Caco-2 (cell line): Measurements from ENCODE around the gene SCARB2. TPM values are rescaled to one million over a fixed set of nuclear protein-coding genes. Genes with fewer than 3 reads are reported as not detected.

Source experiments
- BruUV-seq: library from RNA; stranded (reverse); fragments of 400-500 nt; replicated peaks from 2 replicates; lab custom pipeline; 2021; lab: Mats Ljungman, UMichigan
- CTCF ChIA-PET: fragments of 300-600 bp; sonication (Branson Sonifier 250); formaldehyde crosslinking; loops from one replicate; lab custom pipeline; 2022; ENCODE audit warnings: antibody characterized with exemption; lab: Charles Lee
- POLR2A ChIA-PET: fragments of 300-600 bp; sonication (Branson Sonifier 250); formaldehyde crosslinking; loops from one replicate; lab custom pipeline; 2022; ENCODE audit warnings: antibody characterized with exemption; lab: Charles Lee
- DNase-seq, 2 experiments: peaks; one replicate each; pipeline versions ENCODE4 v3.0.0 to v3.0.0-alpha.2; 2020 to 2022
- H3K27me3 ChIP-seq: replicated peaks from 2 replicates; pipeline ENCODE4 v1.6.0; 2011; ENCODE audit warnings: low read length; ENCODE audit not compliant: control insufficient read depth, insufficient read depth
- H3K36me3 ChIP-seq: 2 replicates; pipeline ENCODE4 v1.5.1; 2011; ENCODE audit warnings: low read length; ENCODE audit not compliant: control insufficient read depth, insufficient read depth
- H3K4me1 ChIP-seq: fragments of 250-450 bp; sonication (Bioruptor Pico); 2 replicates; pipeline ENCODE4 v1.5.1; 2020; ENCODE audit warnings: mild to moderate bottlenecking
- H3K4me3 ChIP-seq: 2 replicates; pipeline ENCODE4 v1.5.1; 2011; ENCODE audit warnings: low read depth, mild to moderate bottlenecking, control low read depth, low read length
- H3K9me3 ChIP-seq: fragments of 250-450 bp; sonication (Bioruptor Pico); 2 replicates; pipeline ENCODE4 v1.5.1; 2020; ENCODE audit warnings: mild to moderate bottlenecking, moderate library complexity
- H3K27ac Mint-ChIP-seq: one replicate; pipeline ENCODE4 v1.8.0; 2022; ENCODE audit warnings: mixed read lengths; ENCODE audit not compliant: unreplicated experiment
- H3K27me3 Mint-ChIP-seq: one replicate; pipeline ENCODE4 v1.8.0; 2022; ENCODE audit warnings: mixed read lengths; ENCODE audit not compliant: insufficient read depth, unreplicated experiment
- H3K36me3 Mint-ChIP-seq: one replicate; pipeline ENCODE4 v1.8.0; 2022; ENCODE audit warnings: mild to moderate bottlenecking, mixed read lengths; ENCODE audit not compliant: insufficient read depth, unreplicated experiment
- H3K4me1 Mint-ChIP-seq: one replicate; pipeline ENCODE4 v1.8.0; 2022; ENCODE audit warnings: low read depth, mixed read lengths; ENCODE audit not compliant: unreplicated experiment
- H3K4me3 Mint-ChIP-seq: one replicate; pipeline ENCODE4 v1.8.0; 2022; ENCODE audit warnings: mild to moderate bottlenecking, moderate library complexity, mixed read lengths; ENCODE audit not compliant: unreplicated experiment
- H3K9me3 Mint-ChIP-seq: one replicate; pipeline ENCODE4 v1.8.0; 2022; ENCODE audit warnings: mixed read lengths; ENCODE audit not compliant: unreplicated experiment
- CTCF ChIP-seq, 2 experiments: fragments of 200-600 bp in 1 of 2; IDR thresholded peaks; 1 replicate in 1 of 2; 2 replicates in 1 of 2; pipeline versions ENCODE4 v1.5.1 to v1.8.0; 2011 to 2022; ENCODE audit warnings: antibody characterized with exemption in 1 of 2, control low read depth in 1 of 2, inconsistent platforms in 1 of 2, low read depth in 1 of 2, low read length in 1 of 2, mild to moderate bottlenecking in 1 of 2, moderate library complexity in 1 of 2; ENCODE audit not compliant: insufficient read depth in 1 of 2, severe bottlenecking in 1 of 2, unreplicated experiment in 1 of 2
- intact Hi-C: fragments of 100-400 bp; cut with micrococcal nuclease; formaldehyde crosslinking; loops from one replicate; pipeline ENCODE4 v1.10.0; 2022; ENCODE audit not compliant: unreplicated experiment
- total RNA-seq: library from RNA; stranded (reverse); gene quantifications from 2 replicates; pipeline ENCODE4 v1.2.3, GENCODE V29; 2022

Gene SCARB2
- total RNA-seq, 1 experiment from 2014 or later, result 150 TPM

- Mint-ChIP-seq H3K36me3 (peaks cover 11% of the 10 kb centered on the region), H3K9me3 (no peaks in the 10 kb centered on the region), H3K27me3 (no peaks in the 10 kb centered on the region), H3K4me1 (peaks cover 63% of the 10 kb centered on the region), H3K27ac (peak overlapping the region; percentile 83), H3K4me3 (peak overlapping the region; percentile 84)
- intact Hi-C loops, result loop anchor here (10.0 kb wide), 1 partner anchor 90 kb away; the partner anchor contains the start of gene STBD1
- Histone ChIP-seq H3K27me3 (no peaks in the 10 kb centered on the region), H3K36me3 (no peaks in the 10 kb centered on the region), H3K4me1 (peaks cover 57% of the 10 kb centered on the region), H3K4me3 (no peak overlapping the region), H3K9me3 (no peaks in the 10 kb centered on the region)
- BruUV-seq, result no TSS peak
- ChIA-PET POLR2A (interaction anchor here (0.5 to 1.2 kb wide), 4 partner anchors 21 to 162 kb away, joined by 3 to 6 read pairs (median 4); no protein-coding TSS in a partner anchor), CTCF (interaction anchor here (1.4 kb wide), 1 partner anchor 35 kb away, joined by 3 read pairs; no protein-coding TSS in a partner anchor)
- TF ChIP-seq CTCF (IDR thresholded peaks at IDR 0.05; ENCODE audit: insufficient read depth in 1 of 2, low read depth in 1 of 2, low read length in 1 of 2, severe bottlenecking in 1 of 2, unreplicated experiment in 1 of 2), result no peak
- no peak for DNase-seq
Measured at GRCh38 chr4:76215077-76215476, 1.5 kb upstream of the SCARB2 start.

DNA sequence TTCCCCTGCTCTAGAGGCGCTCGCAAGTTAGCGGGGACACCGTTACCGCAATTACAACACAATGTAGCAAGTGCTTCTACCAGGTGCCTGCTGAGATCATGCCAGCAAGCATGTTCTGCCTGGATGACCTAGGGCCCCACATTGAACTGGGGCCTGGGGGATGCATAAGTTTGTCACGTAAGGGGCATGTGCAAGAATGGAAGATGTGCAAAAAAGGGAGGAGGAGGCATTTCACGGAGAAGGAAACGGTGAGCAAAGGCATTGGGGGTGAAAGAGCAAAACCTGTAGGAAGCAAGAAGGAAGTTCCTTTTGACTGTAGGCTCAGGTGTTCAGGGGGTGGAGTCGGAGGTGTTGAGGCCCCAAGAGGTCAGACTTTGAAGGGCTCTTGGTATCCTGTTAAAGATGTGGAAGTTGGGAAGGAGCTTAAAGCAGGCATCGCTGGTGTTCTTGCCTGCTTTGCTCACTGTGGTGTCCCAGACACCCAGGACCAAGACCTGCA is 602 bp upstream of the SCARB2 start:
- no peak for TF ChIP-seq CTCF (IDR thresholded peaks at IDR 0.05; ENCODE audit: insufficient read depth in 1 of 2, low read depth in 1 of 2, low read length in 1 of 2, severe bottlenecking in 1 of 2, unreplicated experiment in 1 of 2)
- H3K4me1 Mint-ChIP-seq, result peaks cover 58% of the 10 kb centered on the region
- peaks cover 50% of the 10 kb centered on the region for H3K4me1 ChIP-seq
- no peaks in the 10 kb centered on the region for H3K9me3 ChIP-seq
- no peaks in the 10 kb centered on the region for H3K9me3 Mint-ChIP-seq
- ChIA-PET POLR2A (interaction anchor here (0.5 to 1.2 kb wide), 4 partner anchors 22 to 163 kb away, joined by 3 to 6 read pairs (median 4); no protein-coding TSS in a partner anchor), CTCF (no interaction called here)
- DNase-seq, result peak; percentile 43 to 66
- H3K36me3 Mint-ChIP-seq, result peaks cover 11% of the 10 kb centered on the region
- H3K27me3 ChIP-seq, result no peaks in the 10 kb centered on the region
- TSS peak; percentile 72 for BruUV-seq
- peak overlapping the region; percentile 84 for H3K4me3 ChIP-seq
- H3K27me3 Mint-ChIP-seq, result no peaks in the 10 kb centered on the region
- peak overlapping the region; percentile 83 for H3K27ac Mint-ChIP-seq
- peak overlapping the region; percentile 84 for H3K4me3 Mint-ChIP-seq
- intact Hi-C loops, result loop anchor here (1.0 to 10.0 kb wide), 3 partner anchors 9 to 91 kb away; partner anchors contain the start of gene STBD1
- no peaks in the 10 kb centered on the region; the same call in 1 of the 2 replicates for H3K36me3 ChIP-seq

DNA sequence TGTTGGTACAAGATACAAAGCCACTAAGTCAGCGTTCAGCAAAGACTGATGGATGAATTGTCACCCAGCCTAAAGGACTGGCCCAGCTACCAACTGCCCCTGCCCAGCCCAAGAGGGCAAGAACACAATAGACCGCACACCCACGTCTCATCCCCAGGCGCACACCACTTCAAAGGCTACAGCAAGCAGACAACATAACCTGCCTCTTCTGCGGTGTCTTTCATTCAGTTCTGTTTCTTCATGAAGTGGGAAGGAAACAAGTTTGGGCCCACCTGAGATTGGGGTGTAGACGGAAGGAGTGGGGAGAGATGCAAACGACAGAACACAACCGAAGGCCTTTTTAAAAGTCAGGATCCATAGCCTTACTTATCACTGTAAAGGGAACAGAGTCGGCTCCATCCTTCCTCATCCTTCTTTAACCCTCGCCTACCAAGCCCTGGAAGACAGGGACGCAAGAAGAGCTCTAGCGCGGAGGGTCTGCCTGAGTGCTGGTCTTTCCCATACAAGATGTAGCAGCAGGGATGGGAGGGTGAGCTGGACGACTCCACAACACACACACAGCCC is 691 bp downstream of the SCARB2 start:
- peak overlapping the region; percentile 84 for H3K4me3 ChIP-seq
- Mint-ChIP-seq H3K9me3 (no peaks in the 10 kb centered on the region), H3K4me3 (peak overlapping the region; percentile 84), H3K27me3 (no peaks in the 10 kb centered on the region), H3K4me1 (peaks cover 58% of the 10 kb centered on the region), H3K27ac (peak overlapping the region; percentile 83), H3K36me3 (peaks cover 21% of the 10 kb centered on the region)
- peaks cover 59% of the 10 kb centered on the region for H3K4me1 ChIP-seq
- no TSS peak for BruUV-seq
- ChIA-PET CTCF (interaction anchor here (0.7 kb wide), 1 partner anchor 23 kb away, joined by 4 read pairs; no protein-coding TSS in a partner anchor), POLR2A (no interaction called here)
- TF ChIP-seq CTCF (IDR thresholded peaks at IDR 0.05; ENCODE audit: insufficient read depth in 1 of 2, low read depth in 1 of 2, low read length in 1 of 2, severe bottlenecking in 1 of 2, unreplicated experiment in 1 of 2), result no peak
- DNase-seq, result no peak
- no peaks in the 10 kb centered on the region for H3K27me3 ChIP-seq
- no peaks in the 10 kb centered on the region for H3K9me3 ChIP-seq
- intact Hi-C loops, result loop anchor here (1.0 to 10.0 kb wide), 4 partner anchors 13 to 92 kb away; partner anchors contain the start of genes FAM47E and STBD1
- no peaks in the 10 kb centered on the region; the same call in 1 of the 2 replicates for H3K36me3 ChIP-seq
